GM18526 (cell line): ENCODE measurements around the gene UNC5A.

Experiments used
- POLR2A ChIP-seq: IDR thresholded peaks from 3 replicates; pipeline ENCODE4 v1.6.1; 2011; ENCODE audit not compliant: insufficient read length; ENCODE audit errors: extremely low read depth

Gene UNC5A

DNA sequence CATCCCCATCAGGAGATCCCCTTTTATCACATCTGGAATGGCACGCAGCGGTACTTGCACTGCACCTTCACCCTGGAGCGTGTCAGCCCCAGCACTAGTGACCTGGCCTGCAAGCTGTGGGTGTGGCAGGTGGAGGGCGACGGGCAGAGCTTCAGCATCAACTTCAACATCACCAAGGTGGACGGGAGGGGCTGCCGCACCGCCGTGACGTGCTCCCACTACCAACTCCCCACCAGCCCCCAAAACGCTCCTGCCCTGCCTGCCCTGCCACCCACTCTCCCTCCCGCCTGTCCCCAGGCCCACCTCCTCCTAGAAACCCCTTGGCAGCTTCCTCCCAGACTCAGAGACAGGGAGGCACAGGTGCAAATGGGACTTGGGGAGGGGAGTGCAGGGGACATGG lies 68.1 kb downstream of the UNC5A start:
- no peak for TF ChIP-seq POLR2A

DNA sequence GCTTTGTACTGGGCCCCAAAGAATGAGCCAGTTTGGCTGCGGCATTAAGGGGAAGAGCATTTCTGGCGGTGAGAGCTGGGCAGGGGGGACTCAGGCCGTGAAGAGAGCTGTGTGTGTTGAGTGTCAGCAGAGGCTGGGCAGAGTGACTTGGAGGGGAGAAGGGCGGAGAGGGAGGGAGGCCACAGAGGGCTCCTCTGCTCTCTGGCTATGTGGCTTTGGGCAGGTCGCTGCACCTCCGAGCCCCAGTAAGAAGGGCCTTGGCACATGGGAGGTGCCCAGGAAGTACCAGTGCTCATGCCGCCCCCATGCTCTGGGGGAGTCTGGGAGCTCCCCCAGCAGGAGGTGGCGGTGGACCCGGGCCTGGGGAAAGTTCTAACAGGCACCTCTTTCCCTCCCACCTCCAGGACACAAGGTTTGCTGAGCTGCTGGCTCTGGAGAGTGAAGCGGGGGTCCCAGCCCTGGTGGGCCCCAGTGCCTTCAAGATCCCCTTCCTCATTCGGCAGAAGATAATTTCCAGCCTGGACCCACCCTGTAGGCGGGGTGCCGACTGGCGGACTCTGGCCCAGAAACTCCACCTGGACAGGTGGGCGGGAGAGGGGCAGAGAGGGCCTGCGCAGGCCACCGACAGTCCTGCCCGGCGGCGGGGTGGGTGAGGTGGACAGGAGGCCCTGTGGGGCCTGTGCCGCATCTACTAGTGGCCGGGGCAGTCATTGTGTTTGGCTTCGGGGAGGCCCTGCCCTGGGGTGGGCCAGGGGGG lies 68.7 kb downstream of the UNC5A start:
- TF ChIP-seq POLR2A: no peak

- no peak for TF ChIP-seq POLR2A
Measured at GRCh38 chr5:176879663-176880361, 69.5 kb downstream of the UNC5A start.

GRCh38 chr5:176880366-176881020 lies 70.1 kb downstream of the UNC5A start:
- no peak for TF ChIP-seq POLR2A

- TF ChIP-seq POLR2A: no peak
Measured at GRCh38 chr5:176881021-176881749, 70.8 kb downstream of the UNC5A start.

DNA sequence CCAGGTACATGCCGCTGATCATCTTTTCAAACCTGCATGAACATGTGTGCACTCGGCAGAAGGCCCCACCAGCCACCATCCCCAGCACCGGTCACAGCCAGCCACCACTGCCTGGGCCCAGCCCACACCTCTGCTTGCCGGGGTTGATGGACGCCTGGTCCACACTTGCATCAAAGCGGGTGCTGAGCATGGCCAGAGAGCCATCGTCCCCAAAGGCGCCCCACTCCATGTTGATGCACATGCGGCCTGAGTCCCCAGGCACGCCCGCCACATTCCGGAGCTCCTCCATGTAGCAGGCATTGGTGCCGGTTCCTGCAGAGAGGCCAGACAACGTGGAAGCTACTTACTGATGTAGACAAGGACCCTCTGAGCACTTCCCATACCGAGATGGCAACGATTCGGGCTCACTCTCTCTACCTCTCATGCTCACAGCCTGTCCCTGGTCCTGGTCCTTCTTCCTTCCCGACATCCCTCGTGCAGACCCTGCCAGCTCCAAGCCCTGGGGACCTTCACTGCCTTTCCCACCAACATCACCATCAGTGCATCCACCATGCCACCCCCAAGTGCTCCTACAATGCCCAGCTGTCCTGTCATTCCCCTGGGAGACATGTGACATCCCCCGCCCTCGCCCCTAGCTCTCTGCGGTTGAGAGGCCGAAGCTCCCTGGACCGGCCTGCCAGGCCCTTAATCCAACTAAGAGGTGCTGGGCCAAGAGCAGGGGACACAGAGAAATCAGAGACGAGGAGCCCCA lies 71.6 kb downstream of the UNC5A start:
- TF ChIP-seq POLR2A: no peak

- TF ChIP-seq POLR2A: no peak
Measured at GRCh38 chr5:176882567-176882903, 72.2 kb downstream of the UNC5A start.

DNA sequence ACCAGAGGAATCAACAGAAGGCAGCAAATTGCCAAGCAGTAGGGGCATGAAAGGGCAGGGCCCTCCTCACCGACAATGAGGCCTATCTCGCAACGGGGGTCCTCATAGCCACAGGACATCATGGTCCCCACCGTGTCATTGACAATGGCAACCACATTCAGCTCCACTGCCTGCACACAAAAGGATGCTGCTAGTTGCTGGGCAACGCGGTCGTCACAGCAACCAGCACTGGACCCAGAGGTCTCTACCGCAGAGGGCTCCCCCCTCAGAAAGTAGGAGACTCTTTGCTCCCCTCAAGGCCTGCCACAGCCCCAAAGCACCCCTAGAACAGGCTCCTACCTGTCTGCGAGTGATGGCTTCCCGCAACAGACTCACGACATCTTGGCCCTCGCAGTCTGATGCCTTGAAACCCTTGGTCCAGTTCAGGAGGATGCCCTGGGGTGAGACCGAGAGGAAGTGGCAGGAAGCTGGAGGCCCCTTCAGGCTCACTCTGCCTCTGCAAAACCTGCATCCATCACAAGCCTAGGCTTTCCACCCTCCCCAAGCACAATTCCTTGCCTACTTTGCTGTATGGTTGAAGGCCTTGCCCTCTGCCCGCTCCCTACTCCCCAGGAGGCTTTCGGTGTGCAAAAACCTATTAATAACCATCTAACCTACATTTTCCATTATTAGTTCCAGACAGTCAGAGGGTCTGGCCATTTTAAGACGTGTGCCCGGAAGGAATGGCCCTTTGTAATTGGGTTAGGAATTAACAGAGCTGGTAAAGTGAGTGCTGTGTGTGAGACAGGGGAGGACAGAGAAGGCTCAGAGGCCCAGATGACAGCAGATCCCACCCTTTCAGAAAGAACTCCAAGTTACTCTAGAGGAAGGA lies 73.6 kb downstream of the UNC5A start:
- no peak for TF ChIP-seq POLR2A

- no peak for TF ChIP-seq POLR2A
Measured at GRCh38 chr5:176884571-176884890, 74.2 kb downstream of the UNC5A start.

GRCh38 chr5:176886336-176887251 lies 76.2 kb downstream of the UNC5A start:
- no peak for TF ChIP-seq POLR2A

DNA sequence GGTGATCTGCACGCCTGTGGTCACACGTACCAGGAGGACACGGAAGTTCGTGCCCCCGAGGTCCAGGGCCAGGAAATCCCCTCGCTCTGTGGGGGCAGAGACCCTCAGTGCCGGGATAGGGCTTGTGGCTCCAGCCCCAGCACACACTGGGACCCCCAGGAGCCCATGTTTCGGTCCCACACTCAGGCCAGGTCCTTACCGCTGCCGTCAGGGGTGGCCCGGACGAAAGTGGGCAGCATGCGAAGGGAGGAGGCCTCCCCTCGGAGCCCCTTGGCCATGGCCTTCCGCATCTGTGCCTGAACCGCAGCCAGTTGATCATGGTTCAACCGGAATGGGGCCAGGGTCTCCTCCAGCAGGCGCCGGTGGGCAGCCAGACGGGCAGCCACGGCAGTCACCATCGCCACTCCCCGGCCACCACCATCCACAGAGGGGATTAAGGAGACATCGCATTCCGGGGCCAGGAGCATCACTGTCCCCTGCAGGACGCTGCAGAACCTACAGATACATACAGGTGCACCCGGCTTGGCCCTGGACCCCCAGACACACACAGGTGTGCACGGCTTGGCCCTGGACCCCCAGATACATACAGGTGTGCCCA lies 77.0 kb downstream of the UNC5A start:
- TF ChIP-seq POLR2A: no peak

- TF ChIP-seq POLR2A: no peak
Measured at GRCh38 chr5:176888016-176888864, 77.9 kb downstream of the UNC5A start.
